Tibial nerve (tissue), 4 donors: ENCODE measurements around the gene EIF1AD.

Experiments used
- EP300 ChIP-seq, 2 donors: sonication (generic); formaldehyde crosslinking; IDR thresholded peaks; one replicate each; pipeline ENCODE4 v1.6.1; 2017; ENCODE audit warnings: antibody characterized with exemption in 2 of 2, mild to moderate bottlenecking in 1 of 2
- POLR2A ChIP-seq, 2 donors: fragments of 450-650 bp; IDR thresholded peaks; one replicate each; pipeline ENCODE4 v1.6.1; 2017; ENCODE audit warnings: antibody characterized with exemption in 2 of 2, mild to moderate bottlenecking in 2 of 2, moderate library complexity in 2 of 2
- TF ChIP-seq, protein P1 (sequence below), 5 experiments: fragments of 200-600 bp in 3 of 5; fragments of 450-650 bp in 2 of 5; sonication (generic) in 3 of 5; IDR thresholded peaks; one replicate each; pipeline ENCODE4 v1.5.1; 2016 to 2019; ENCODE audit warnings: antibody characterized with exemption in 5 of 5, mild to moderate bottlenecking in 3 of 5, moderate library complexity in 2 of 5

DNA sequence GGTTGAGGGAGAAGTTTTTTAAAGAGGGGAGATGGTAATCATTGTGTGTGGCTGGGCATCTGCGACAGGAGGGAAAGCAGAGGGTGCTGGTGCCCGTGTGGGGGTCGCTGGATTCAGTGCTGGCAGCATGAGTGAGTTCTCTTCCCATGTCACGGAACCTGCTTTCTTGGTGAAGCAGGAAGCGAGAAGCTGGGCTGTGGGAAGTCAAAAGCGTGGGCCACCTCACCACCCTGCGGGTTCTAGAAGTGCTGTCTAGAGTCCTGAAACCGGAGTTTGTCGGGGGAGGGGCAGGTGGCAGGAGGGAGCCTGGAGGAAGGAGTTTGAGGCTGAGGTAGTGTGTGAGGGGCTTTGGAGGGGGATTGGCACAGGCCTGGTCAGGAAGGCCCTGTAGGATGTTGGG lies 26.2 kb downstream of the EIF1AD start:
- TF ChIP-seq, protein P1, sequence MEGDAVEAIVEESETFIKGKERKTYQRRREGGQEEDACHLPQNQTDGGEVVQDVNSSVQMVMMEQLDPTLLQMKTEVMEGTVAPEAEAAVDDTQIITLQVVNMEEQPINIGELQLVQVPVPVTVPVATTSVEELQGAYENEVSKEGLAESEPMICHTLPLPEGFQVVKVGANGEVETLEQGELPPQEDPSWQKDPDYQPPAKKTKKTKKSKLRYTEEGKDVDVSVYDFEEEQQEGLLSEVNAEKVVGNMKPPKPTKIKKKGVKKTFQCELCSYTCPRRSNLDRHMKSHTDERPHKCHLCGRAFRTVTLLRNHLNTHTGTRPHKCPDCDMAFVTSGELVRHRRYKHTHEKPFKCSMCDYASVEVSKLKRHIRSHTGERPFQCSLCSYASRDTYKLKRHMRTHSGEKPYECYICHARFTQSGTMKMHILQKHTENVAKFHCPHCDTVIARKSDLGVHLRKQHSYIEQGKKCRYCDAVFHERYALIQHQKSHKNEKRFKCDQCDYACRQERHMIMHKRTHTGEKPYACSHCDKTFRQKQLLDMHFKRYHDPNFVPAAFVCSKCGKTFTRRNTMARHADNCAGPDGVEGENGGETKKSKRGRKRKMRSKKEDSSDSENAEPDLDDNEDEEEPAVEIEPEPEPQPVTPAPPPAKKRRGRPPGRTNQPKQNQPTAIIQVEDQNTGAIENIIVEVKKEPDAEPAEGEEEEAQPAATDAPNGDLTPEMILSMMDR (IDR thresholded peaks at IDR 0.05) = no peak
- no peak for TF ChIP-seq EP300 (IDR thresholded peaks at IDR 0.05)
- no peak for TF ChIP-seq POLR2A (IDR thresholded peaks at IDR 0.05)
